ENCODE results near the gene LSM3.

LSM3 gene

GRCh38 chr3:14239940-14240339, 61.3 kb downstream of the LSM3 start:
- no peak overlapping the region for H3K4me3 ChIP-seq (replicated peaks; ENCODE audit: low read depth, low read length)
- DNase-seq (ENCODE audit: extremely low read depth, low read depth): no peak
- no peak for TF ChIP-seq CTCF (IDR thresholded peaks at IDR 0.05; ENCODE audit: low read depth, low read length, missing control alignments)

- TF ChIP-seq CTCF (IDR thresholded peaks at IDR 0.05; ENCODE audit: low read depth, low read length, missing control alignments): no peak
- H3K4me3 ChIP-seq (replicated peaks; ENCODE audit: low read depth, low read length): no peak overlapping the region
- no peak for DNase-seq (ENCODE audit: extremely low read depth, low read depth)
Measured at GRCh38 chr3:14240366-14240765, 61.7 kb downstream of the LSM3 start.

GRCh38 chr3:14241716-14242115, 63.1 kb downstream of the LSM3 start:
- no peak for DNase-seq (ENCODE audit: extremely low read depth, low read depth)
- TF ChIP-seq CTCF (IDR thresholded peaks at IDR 0.05; ENCODE audit: low read depth, low read length, missing control alignments): no peak
- H3K4me3 ChIP-seq (replicated peaks; ENCODE audit: low read depth, low read length): no peak overlapping the region

- H3K4me3 ChIP-seq (replicated peaks; ENCODE audit: low read depth, low read length): no peak overlapping the region
- no peak for DNase-seq (ENCODE audit: extremely low read depth, low read depth)
- TF ChIP-seq CTCF (IDR thresholded peaks at IDR 0.05; ENCODE audit: low read depth, low read length, missing control alignments): no peak
Measured at GRCh38 chr3:14242490-14243311, 64.1 kb downstream of the LSM3 start.

- no peak for DNase-seq (ENCODE audit: extremely low read depth, low read depth)
- no peak overlapping the region for H3K4me3 ChIP-seq (replicated peaks; ENCODE audit: low read depth, low read length)
- TF ChIP-seq CTCF (IDR thresholded peaks at IDR 0.05; ENCODE audit: low read depth, low read length, missing control alignments): no peak
Measured at GRCh38 chr3:14243782-14244181, 65.2 kb downstream of the LSM3 start.

GRCh38 chr3:14244521-14245247, 66.1 kb downstream of the LSM3 start:
- no peak for TF ChIP-seq CTCF (IDR thresholded peaks at IDR 0.05; ENCODE audit: low read depth, low read length, missing control alignments)
- DNase-seq (ENCODE audit: extremely low read depth, low read depth): no peak
- no peak overlapping the region for H3K4me3 ChIP-seq (replicated peaks; ENCODE audit: low read depth, low read length)
